ENCODE data around the gene GFI1B. TPM values are rescaled to one million over a fixed set of nuclear protein-coding genes. Genes with fewer than 3 reads are reported as not detected.

Gene GFI1B
- total and polyA plus RNA-seq, 2 of the 4 experiments (the other 2 are of a cell fraction) = 0.02 TPM; not detected in 1

DNA sequence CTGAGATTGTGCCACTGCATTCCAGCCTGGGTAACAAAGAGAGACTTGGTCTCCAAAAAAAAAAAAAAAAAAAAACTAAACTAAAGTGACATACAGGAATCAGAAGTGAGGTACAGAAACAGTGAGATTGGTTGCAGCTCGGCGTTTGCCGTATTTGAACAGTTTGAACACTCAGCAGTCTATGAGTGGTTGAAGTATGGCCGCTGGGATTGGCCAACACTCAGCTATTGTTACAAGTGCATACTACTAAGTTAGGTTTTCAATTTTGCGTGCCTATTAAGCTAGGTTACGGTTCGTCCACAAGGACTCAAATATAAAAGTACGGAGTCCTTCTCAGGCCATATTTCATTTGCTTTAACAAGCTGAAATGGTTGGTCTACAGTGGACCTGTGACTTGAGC is 30.7 kb upstream of the GFI1B start:
- no peak overlapping the region for H2BK20ac ChIP-seq (ENCODE audit: low read depth, low read length)
- H3K23ac ChIP-seq (ENCODE audit: low read depth, low read length) = no peak overlapping the region
- WGBS, 2 experiments (ENCODE audit: extremely low coverage in 2 of 2, insufficient read length in 1 of 2) = no CpG with 5 or more reads among the region's 8 CpGs
- no peak overlapping the region for H2BK5ac ChIP-seq (ENCODE audit: low read depth, low read length, poor library complexity, severe bottlenecking)
- CTCF ChIA-PET = interaction anchor here (0.7 to 1.2 kb wide), 2 partner anchors 73 to 74 kb away, joined by 3 read pairs; no protein-coding TSS in a partner anchor
- H4K8ac ChIP-seq (ENCODE audit: low read depth in 2 of 2, low read length in 2 of 2) = no peak overlapping the region
- peaks cover 16% of the 10 kb centered on the region for H3K4me1 ChIP-seq (ENCODE audit: control insufficient read depth, insufficient read depth, low read length)
- H3K18ac ChIP-seq (ENCODE audit: low read depth, low read length) = no peak overlapping the region
- H3K9ac ChIP-seq (ENCODE audit: low read depth, low read length) = no peak overlapping the region
- H3K4me2 ChIP-seq (ENCODE audit: low read depth, low read length) = no peak overlapping the region
- DNase-seq (no peak), ATAC-seq (ENCODE audit: low read depth) (no peak)
- no peak overlapping the region for H2AK5ac ChIP-seq (ENCODE audit: low read depth, low read length)
- dilution Hi-C loops (cut with HindIII; ENCODE audit: low sequenced_read_pairs, unreplicated experiment) = no loop called here
- no peak overlapping the region for H3K27ac ChIP-seq (ENCODE audit: insufficient read depth, low read length)
- H2AK9ac ChIP-seq (replicated peaks; ENCODE audit: low read depth, low read length, poor library complexity) = no peak overlapping the region
- H2AFZ ChIP-seq (replicated peaks; ENCODE audit: low read length, poor library complexity) = no peak overlapping the region
- no peak overlapping the region for H3K56ac ChIP-seq (ENCODE audit: extremely low read depth, insufficient read depth, low read length)
- no peaks in the 10 kb centered on the region for H4K20me1 ChIP-seq (ENCODE audit: insufficient read depth, low read length)
- no peaks in the 10 kb centered on the region for H3K36me3 ChIP-seq (ENCODE audit: control insufficient read depth, insufficient read depth, low read length)
- POLR2A ChIA-PET (ENCODE audit: unreplicated experiment) = no interaction called here
- peaks cover 17% of the 10 kb centered on the region for H3K9me1 ChIP-seq (ENCODE audit: insufficient read depth, low read length)
- in situ Hi-C loops (cut with MboI; ENCODE audit: low sequenced_read_pairs) = no loop called here
- no peak overlapping the region for H2BK15ac ChIP-seq (ENCODE audit: low read depth, low read length)
- intact Hi-C loops (cut with micrococcal nuclease) = no loop called here
- no peaks in the 10 kb centered on the region for H3K27me3 ChIP-seq (ENCODE audit: control insufficient read depth, insufficient read depth, low read length)
- no peaks in the 10 kb centered on the region for H3K9me3 ChIP-seq (ENCODE audit: control insufficient read depth, insufficient read depth, low read length)
- no peak overlapping the region for H3K14ac ChIP-seq (replicated peaks; ENCODE audit: low read depth, low read length)
- no peak overlapping the region for H2BK120ac ChIP-seq (ENCODE audit: low read depth, low read length)
- BruUV-seq (replicated peaks) = no TSS peak
- no peak overlapping the region for H4K91ac ChIP-seq (ENCODE audit: insufficient read depth, low read depth, low read length)
- no peak overlapping the region for H3K4me3 ChIP-seq (ENCODE audit: insufficient read depth, low read depth, low read length)
- H3K79me1 ChIP-seq (ENCODE audit: low read depth in 1 of 2, low read length in 2 of 2) = peaks cover 5 to 24% of the 10 kb centered on the region in 2 experiments; a peak in 2 of 4 replicates
- H3K4ac ChIP-seq (ENCODE audit: low read depth, low read length) = no peak overlapping the region
- no peak overlapping the region for H4K5ac ChIP-seq (ENCODE audit: low read depth, low read length)
- TF ChIP-seq MAFK (IDR thresholded peaks at IDR 0.05; ENCODE audit: low read depth, low read length) = no peak

Data from IMR-90 (cell line).